DOHH2 (cell line): ENCODE results near the gene TSSK6.

Source experiments
- EZH2phosphoT487 ChIP-seq: fragments of 200-600 bp; sonication (generic); IDR thresholded peaks from 2 replicates; pipeline ENCODE4 v1.6.1; 2017; ENCODE audit warnings: borderline replicate concordance, mild to moderate bottlenecking, antibody characterized with exemption, low read length, moderate library complexity, mixed read lengths
- TF ChIP-seq, protein P1 (sequence below): fragments of 200-600 bp; sonication (generic); IDR thresholded peaks from one replicate; pipeline ENCODE4 v1.5.1; 2014; ENCODE audit warnings: antibody characterized with exemption, mild to moderate bottlenecking, low read depth, low read length; ENCODE audit not compliant: poor library complexity, severe bottlenecking

DNA sequence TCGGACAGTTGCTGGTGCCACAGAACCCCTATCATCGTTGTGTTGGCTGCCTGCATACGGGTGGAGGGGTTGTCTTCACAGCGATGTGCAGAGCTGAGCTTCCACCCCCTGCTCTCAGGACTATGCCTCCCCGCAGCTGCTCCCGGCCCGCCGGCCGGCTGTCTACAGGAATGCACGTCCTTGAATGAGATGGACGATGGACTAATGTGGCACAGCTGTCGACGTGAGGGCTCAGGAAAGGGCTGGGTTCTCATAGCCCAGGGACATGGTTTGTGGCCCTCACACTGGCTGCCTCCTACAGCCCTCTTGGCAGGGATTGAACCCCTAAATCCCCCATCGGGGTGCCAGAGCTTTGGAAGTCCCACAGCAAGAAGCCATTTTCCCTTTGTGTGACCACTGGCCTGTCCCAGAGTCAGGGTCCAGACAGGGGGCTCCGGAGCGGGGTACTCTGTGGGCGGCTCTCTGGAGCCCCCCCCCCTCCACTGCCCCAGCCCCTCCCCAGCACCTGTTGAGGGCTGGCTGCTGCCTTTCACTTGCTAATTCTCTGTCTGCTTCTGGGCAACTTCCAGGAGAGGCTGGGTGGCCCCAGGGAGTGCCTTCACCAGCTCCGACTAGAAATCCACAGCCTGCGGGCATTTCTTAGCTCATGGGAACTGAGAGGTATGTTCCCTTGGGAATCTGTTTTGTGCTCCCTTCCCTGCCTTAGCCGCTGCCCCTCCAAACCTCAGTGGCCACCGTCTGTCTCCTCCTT is 40.2 kb downstream of the TSSK6 start:
- TF ChIP-seq, protein P1, sequence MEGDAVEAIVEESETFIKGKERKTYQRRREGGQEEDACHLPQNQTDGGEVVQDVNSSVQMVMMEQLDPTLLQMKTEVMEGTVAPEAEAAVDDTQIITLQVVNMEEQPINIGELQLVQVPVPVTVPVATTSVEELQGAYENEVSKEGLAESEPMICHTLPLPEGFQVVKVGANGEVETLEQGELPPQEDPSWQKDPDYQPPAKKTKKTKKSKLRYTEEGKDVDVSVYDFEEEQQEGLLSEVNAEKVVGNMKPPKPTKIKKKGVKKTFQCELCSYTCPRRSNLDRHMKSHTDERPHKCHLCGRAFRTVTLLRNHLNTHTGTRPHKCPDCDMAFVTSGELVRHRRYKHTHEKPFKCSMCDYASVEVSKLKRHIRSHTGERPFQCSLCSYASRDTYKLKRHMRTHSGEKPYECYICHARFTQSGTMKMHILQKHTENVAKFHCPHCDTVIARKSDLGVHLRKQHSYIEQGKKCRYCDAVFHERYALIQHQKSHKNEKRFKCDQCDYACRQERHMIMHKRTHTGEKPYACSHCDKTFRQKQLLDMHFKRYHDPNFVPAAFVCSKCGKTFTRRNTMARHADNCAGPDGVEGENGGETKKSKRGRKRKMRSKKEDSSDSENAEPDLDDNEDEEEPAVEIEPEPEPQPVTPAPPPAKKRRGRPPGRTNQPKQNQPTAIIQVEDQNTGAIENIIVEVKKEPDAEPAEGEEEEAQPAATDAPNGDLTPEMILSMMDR, result no peak
- no peak for TF ChIP-seq EZH2phosphoT487
